HepG2 (cell line): Measurements from ENCODE around the gene CCDC8.
"Not testable (repeated sequence)": the region's sequence is repeated elsewhere in the genome, so short reads cannot be mapped to it uniquely, and the experiment has no call there.

Source experiments
- ATF6 ChIP-seq: sonication (generic); formaldehyde crosslinking; conservative IDR thresholded peaks from 2 replicates; pipeline ENCODE4 v1.4.0; 2020; ENCODE audit warnings: missing genetic modification reagents
- ATF7 ChIP-seq, 2 experiments: fragments of 450-650 bp in 1 of 2; sonication (generic) in 1 of 2; formaldehyde crosslinking in 1 of 2; IDR thresholded peaks; 2 replicates each; pipeline versions ENCODE4 v1.4.0 to v1.6.1; 2016 to 2020; ENCODE audit warnings: antibody characterized with exemption in 1 of 2, mild to moderate bottlenecking in 1 of 2, missing genetic modification reagents in 1 of 2
- BCL6 ChIP-seq: IDR thresholded peaks from 2 replicates; pipeline ENCODE4 v1.6.1; 2016; ENCODE audit warnings: missing genetic modification reagents, missing compliant biosample characterization
- FOXP1 ChIP-seq, 2 experiments: fragments of 450-650 bp in 1 of 2; IDR thresholded peaks; 2 replicates each; pipeline ENCODE4 v1.6.1; 2017 to 2018; ENCODE audit warnings: antibody characterized with exemption in 1 of 2
- NFIC ChIP-seq: IDR thresholded peaks from 2 replicates; pipeline ENCODE4 v1.6.1; 2012; ENCODE audit warnings: mild to moderate bottlenecking, low read length, inconsistent platforms
- SRSF1 ChIP-seq: fragments of 200-400 bp; formaldehyde crosslinking; optimal IDR thresholded peaks from 2 replicates; pipeline ENCODE3; 2017; ENCODE audit warnings: mild to moderate bottlenecking, low read depth, low read length, moderate library complexity
- ZNF101 ChIP-seq: sonication (generic); formaldehyde crosslinking; IDR thresholded peaks from 2 replicates; pipeline ENCODE4 v1.4.0; 2020; ENCODE audit warnings: mild to moderate bottlenecking, low read depth, missing genetic modification reagents, borderline replicate concordance
- ZNF34 ChIP-seq: sonication (generic); formaldehyde crosslinking; IDR thresholded peaks from 2 replicates; pipeline ENCODE4 v1.4.0; 2020; ENCODE audit warnings: mild to moderate bottlenecking, missing genetic modification reagents, borderline replicate concordance
- ZSCAN22 ChIP-seq: sonication (generic); formaldehyde crosslinking; IDR thresholded peaks from 2 replicates; pipeline ENCODE4 v1.4.0; 2020; ENCODE audit warnings: mild to moderate bottlenecking, missing genetic modification reagents

- not testable (repeated sequence) for TF ChIP-seq BCL6; ATF6 (CRISPR knock-in tag); NFIC; ZNF101 (CRISPR knock-in tag); FOXP1 (IDR thresholded peaks at IDR 0.05); FOXP1 (CRISPR knock-in tag; IDR thresholded peaks at IDR 0.05); ATF7 (IDR thresholded peaks at IDR 0.05); ATF7 (CRISPR knock-in tag; IDR thresholded peaks at IDR 0.05); SRSF1; ZSCAN22 (CRISPR knock-in tag); ZNF34 (CRISPR knock-in tag)
Observed at GRCh38 chr19:46375476-46376067, 37.8 kb downstream of the CCDC8 start.
